ENCODE data around the gene SLC16A1. TPM values are rescaled to one million over a fixed set of nuclear protein-coding genes. Genes with fewer than 3 reads are reported as not detected.

SLC16A1 gene, protein sequence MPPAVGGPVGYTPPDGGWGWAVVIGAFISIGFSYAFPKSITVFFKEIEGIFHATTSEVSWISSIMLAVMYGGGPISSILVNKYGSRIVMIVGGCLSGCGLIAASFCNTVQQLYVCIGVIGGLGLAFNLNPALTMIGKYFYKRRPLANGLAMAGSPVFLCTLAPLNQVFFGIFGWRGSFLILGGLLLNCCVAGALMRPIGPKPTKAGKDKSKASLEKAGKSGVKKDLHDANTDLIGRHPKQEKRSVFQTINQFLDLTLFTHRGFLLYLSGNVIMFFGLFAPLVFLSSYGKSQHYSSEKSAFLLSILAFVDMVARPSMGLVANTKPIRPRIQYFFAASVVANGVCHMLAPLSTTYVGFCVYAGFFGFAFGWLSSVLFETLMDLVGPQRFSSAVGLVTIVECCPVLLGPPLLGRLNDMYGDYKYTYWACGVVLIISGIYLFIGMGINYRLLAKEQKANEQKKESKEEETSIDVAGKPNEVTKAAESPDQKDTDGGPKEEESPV
- 42.5 to 47.3 TPM (median 45.8 TPM) in 5 replicates for total RNA-seq (2022; extraction: Qiagen RNA extraction)

GRCh38 chr1:112955773-112956543 lies at the start of gene SLC16A1:
TSS of gene SLC16A1 (minus strand) at chr1:112956196. CDS start at chr1:112929308, 26,888 bp downstream.

Other genes with a start within 250 kb of the SLC16A1 start
- gene RHOC, start 249.1 kb downstream of the SLC16A1 start, total RNA-seq (2022; extraction: Qiagen RNA extraction): 351 to 403 TPM (median 363 TPM) in 5 replicates
- 0.75 to 1.3 TPM (median 0.94 TPM) in 5 replicates for gene PPM1J, start 240.9 kb downstream of the SLC16A1 start, total RNA-seq (2022; extraction: Qiagen RNA extraction)
- gene LRIG2, start 117.0 kb upstream of the SLC16A1 start, total RNA-seq (2022; extraction: Qiagen RNA extraction): 3.2 to 4.0 TPM (median 4.0 TPM) in 5 replicates